Dermis microvascular lymphatic vessel endothelial cell (primary cell): Measurements from ENCODE around the gene ARHGAP15. TPM values are rescaled to one million over a fixed set of nuclear protein-coding genes. Genes with fewer than 3 reads are reported as not detected.

Experiments used
- DNase-seq, 2 donors: peaks; one replicate each; pipeline versions ENCODE4 v3.0.0 to v3.0.0-alpha.2; 2010; ENCODE audit warnings: low read depth in 2 of 2
- total RNA-seq: library from RNA; depleted of rRNA; stranded (reverse); fragments of >200 nt; gene quantifications from 2 replicates; pipeline ENCODE4 v1.2.1, GENCODE V29; 2014

The ARHGAP15 gene
- total RNA-seq, 1 donor from 2014 or later: under 0.01 TPM

DNA sequence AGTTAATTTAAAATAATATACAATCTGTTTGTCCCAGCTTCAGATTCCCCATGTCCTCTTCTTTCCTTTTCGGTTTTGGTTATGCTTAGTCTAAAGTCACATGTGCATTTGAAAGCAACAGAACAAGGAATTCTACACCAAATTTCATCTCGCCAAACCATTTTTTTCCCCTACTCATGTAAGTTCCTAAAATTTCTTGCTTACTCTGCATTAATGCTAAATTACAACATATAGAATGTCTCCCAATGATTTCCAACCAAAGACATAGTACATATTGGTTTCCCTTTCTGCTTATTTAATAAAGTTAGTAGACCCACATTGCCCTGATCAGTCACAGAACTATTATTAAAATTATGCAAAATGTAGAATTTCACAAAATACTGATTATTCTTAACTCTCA lies 212.3 kb downstream of the ARHGAP15 start:
- DNase-seq: no peak

- no peak for DNase-seq
Observed at GRCh38 chr2:143344780-143345179, 215.6 kb downstream of the ARHGAP15 start.

DNA sequence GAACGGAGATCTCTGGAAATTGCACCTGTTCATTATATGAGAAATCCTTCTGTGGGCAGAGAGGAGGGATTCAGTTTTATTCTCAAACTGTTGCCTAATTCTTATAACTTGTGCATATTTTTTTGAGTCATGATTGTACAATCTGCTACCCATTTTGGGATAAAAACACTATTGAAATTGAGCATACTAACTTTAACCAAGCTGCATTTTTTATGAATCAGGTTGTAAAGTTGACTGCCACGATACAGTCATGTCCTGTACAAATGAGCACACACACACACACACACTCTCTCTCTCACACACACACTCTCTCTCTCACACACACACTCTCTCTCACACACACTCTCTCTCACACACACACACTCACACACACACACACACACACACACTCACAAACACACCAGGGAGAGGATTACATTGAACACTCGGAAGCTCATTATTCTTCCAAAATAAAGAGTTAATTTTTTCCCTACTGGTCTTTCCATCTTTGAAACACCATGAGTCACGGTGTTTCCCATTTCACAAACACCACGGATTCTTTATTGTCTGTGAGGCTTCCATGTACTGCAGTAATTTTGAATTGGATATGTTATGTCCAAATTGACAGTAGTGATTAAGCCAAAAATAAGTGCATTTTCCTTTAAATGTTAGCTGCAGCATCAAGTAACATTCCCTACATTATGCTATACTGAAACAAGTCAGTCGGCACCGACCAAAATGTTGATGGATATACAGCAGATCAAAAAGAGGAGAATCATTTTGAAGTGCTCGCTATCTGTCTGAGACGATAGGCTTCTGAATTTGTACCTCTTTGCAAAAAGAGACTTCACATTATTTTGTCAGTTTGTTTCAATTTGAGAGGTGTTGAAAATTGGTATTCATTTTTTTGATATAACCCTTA lies 216.9 kb downstream of the ARHGAP15 start:
- DNase-seq: no peak

GRCh38 chr2:143347271-143347695 lies 218.1 kb downstream of the ARHGAP15 start:
- DNase-seq: no peak

- no peak for DNase-seq
Observed at GRCh38 chr2:143347901-143348414, 218.7 kb downstream of the ARHGAP15 start.

- no peak for DNase-seq
Observed at GRCh38 chr2:143354050-143354750, 225.0 kb downstream of the ARHGAP15 start.

DNA sequence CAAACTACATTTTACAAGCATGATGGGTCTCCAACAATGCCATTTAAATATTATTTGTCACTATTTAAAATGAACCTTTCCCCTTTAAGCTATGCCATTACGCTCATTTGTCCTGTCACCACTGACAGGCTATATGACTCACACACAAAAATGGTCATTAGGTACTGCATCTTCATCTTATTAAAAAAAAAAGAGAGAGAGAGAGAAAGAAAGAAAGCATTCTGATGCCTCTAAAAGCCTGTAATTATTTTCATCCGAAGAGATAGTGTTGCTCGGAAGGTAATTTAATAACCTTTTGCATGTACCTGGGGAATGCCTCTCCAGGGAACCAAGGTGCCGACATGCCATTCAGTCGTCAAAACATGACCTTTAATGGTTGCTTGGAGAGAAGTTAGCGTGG lies 226.7 kb downstream of the ARHGAP15 start:
- no peak for DNase-seq

DNA sequence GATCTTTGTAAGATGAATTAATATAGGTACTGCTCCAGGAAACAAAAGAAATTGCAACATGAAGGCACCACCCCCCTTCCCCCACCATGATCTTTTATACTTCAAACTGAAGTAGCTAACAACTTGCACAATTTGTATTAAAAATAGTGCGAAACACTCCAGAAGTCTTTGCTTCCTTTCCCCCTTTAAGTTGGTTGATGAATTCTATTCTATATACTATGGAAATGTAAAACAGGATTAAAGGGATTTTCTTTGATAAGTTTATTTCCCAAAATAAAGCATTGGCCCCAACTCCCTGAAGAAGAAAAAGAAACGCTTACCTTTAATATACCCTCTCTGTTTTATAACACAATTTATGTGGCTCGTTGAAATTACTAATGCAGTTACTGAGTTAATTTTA lies 227.1 kb downstream of the ARHGAP15 start:
- no peak for DNase-seq

GRCh38 chr2:143356736-143357446 lies 227.7 kb downstream of the ARHGAP15 start:
- DNase-seq: no peak

DNA sequence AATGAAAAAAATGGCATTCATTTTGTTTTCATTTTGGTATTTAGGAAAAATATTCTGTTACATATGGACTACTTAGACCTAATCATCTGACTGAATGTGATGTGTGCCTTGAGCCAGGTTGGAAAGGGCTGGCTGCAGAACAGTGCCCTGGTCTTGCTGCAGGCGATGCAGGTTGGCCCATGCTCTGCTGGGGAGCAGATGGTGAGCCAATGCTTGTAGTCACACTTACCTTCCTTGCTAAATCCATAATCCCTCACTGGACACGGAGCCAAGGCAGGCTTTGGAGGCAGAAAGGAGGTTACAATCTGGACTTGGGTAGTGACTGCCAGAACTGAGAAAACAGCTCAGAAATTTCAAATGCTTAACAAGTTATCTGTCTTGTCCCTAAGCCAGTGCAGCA lies 228.7 kb downstream of the ARHGAP15 start:
- DNase-seq: no peak

DNA sequence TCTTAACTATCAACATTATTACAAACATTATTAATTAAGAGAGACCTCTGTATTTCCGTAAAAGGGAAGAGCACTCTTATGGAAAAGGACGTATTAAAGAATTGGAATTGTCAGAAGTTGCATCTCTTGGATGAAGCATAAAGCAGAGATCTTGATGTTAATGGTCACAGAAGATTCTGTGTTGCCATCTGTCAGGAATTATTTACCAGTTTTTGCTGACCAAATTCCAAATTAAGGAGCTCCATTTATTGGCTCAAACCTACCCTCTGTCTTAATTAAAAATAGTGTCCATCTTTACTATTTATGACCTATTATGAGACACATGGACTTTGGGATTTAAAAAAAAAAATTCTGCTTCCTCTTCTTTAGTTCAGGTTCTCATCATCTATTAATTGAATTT lies 232.1 kb downstream of the ARHGAP15 start:
- DNase-seq: no peak

DNA sequence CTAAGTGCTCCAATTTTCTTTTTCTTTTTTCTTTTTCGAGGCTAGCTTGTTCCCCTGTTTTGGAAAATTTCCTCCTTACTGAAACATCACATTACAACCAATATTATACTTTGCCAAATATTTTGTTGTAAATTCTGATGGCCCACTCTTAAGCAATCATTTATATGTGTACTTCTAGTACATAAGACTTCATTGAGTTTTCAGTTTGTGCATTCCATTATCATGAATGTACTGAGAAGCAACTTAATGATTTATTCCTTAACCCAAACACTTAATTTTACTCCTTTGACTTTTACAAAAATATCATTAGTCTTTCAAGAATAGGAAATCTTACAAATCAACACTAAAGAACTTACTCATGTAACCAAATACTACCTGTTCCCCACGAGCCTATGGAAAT lies 242.4 kb downstream of the ARHGAP15 start:
- DNase-seq: no peak

- DNase-seq: no peak
Observed at GRCh38 chr2:143375384-143375880, 246.2 kb downstream of the ARHGAP15 start.

DNA sequence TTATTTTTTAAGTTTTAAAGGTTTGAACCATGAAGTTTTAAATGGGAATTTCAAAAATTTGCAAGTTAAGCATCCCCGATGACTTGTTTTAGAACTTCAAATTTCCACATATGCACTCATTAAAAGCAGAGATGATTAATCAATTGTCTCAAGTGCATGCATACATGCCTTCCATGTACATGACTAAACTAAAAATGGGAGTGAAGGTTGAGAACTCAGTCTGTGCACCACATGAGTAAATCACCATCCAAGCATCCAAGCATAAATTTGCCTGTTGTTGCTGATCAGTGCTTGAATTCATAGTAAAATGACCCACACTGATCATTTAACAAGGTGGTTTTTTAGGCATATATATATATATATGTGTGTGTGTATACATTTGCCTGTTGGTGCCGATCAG lies 249.8 kb downstream of the ARHGAP15 start:
- DNase-seq: no peak

DNA sequence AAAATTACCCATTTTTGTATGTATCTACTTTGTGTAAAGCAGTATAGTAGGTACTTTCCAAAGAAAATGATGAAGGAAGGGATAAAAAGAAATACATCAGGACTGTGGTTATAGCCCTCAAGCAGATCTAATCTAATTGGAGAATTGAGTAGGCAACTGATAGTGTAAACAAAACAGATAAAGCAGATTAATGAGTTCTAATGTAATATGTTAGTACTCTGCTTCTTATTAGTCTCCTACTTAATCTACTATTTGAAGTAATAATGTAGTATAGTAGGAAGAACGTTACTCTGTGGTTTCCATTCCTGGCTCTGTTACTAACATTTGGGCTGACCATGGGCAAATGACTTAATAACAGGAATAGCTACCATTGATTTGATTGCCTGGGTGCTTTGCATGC lies 250.7 kb downstream of the ARHGAP15 start:
- no peak for DNase-seq

GRCh38 chr2:143382573-143382972 lies 253.4 kb downstream of the ARHGAP15 start:
- no peak for DNase-seq

DNA sequence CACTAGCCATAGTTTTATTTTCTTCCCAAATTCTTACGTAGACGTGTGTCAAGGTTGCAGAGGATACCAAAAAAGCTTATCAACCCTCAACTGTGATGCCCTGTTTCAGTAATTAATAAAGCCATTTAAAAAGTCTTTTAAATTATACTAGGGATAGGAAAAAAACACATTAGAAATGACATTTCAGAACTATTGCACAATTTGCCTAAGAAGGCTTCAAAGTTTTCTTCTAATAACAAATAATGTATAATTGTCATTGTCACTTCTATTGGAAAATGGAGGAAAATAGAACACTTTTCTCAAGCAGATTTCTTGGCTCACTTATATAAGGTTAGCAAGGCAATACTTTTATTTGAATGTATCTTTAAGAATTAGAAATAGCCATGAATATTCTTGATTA lies 253.8 kb downstream of the ARHGAP15 start:
- DNase-seq: no peak

- no peak for DNase-seq
Observed at GRCh38 chr2:143384111-143384510, 254.9 kb downstream of the ARHGAP15 start.

DNA sequence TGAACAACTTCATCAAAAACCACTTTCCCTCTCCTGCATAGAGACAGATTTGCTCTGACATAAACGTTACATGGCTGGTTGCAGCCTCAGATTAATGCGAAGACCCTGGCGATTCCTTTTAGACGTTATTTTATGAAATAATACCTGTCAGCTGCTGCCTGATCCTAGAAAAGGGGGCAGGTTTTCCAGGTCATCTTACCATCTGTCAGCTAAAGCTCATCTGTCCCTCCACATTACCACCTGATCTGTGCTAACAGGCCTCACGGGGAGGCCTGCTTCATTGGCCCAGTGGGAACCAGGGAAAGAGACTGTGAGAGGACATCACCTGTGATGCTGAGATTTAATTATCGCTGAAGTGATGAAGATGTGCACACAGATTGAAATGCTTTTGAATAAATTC lies 261.0 kb downstream of the ARHGAP15 start:
- DNase-seq: no peak

GRCh38 chr2:143392358-143392757 lies 263.1 kb downstream of the ARHGAP15 start:
- DNase-seq: no peak

GRCh38 chr2:143394062-143394461 lies 264.8 kb downstream of the ARHGAP15 start:
- no peak for DNase-seq
